VCaP (cell line): ENCODE results near the gene EFCAB6.

ENCODE experiments used
- H3K27ac ChIP-seq: fragments of 450-650 bp; 2 replicates; pipeline ENCODE4 v1.5.1; 2017
- CTCF ChIP-seq: fragments of 450-650 bp; conservative IDR thresholded peaks from 2 replicates; pipeline ENCODE4 v1.5.1; 2017; ENCODE audit warnings: mild to moderate bottlenecking, moderate library complexity

EFCAB6 gene

GRCh38 chr22:43507235-43507634 lies 304.9 kb downstream of the EFCAB6 start:
- no peak overlapping the region for H3K27ac ChIP-seq
- no peak for TF ChIP-seq CTCF

GRCh38 chr22:43506487-43506886 lies 305.6 kb downstream of the EFCAB6 start:
- no peak for TF ChIP-seq CTCF
- no peak overlapping the region for H3K27ac ChIP-seq

GRCh38 chr22:43505896-43506295 lies 306.2 kb downstream of the EFCAB6 start:
- H3K27ac ChIP-seq, result no peak overlapping the region
- TF ChIP-seq CTCF, result no peak

GRCh38 chr22:43505423-43505822 lies 306.7 kb downstream of the EFCAB6 start:
- no peak for TF ChIP-seq CTCF

GRCh38 chr22:43504666-43505261 lies 307.3 kb downstream of the EFCAB6 start:
- TF ChIP-seq CTCF, result no peak
- H3K27ac ChIP-seq, result no peak overlapping the region

More at GRCh38 chr22:43505423-43505822, 306.7 kb downstream of the EFCAB6 start:
- no peak overlapping the region for H3K27ac ChIP-seq

GRCh38 chr22:43504068-43504467 lies 308.0 kb downstream of the EFCAB6 start:
- TF ChIP-seq CTCF, result no peak
- no peak overlapping the region for H3K27ac ChIP-seq

GRCh38 chr22:43502306-43502874 lies 309.7 kb downstream of the EFCAB6 start:
- no peak for TF ChIP-seq CTCF

More at GRCh38 chr22:43502306-43502874, 309.7 kb downstream of the EFCAB6 start:
- no peak overlapping the region for H3K27ac ChIP-seq
